Ascending aorta (tissue), 2 donors: ENCODE results near the gene TSPAN4. TPM values are rescaled to one million over a fixed set of nuclear protein-coding genes. Genes with fewer than 3 reads are reported as not detected.

Experiments used
- DNase-seq, 2 donors: peaks; one replicate each; pipeline ENCODE4 v3.0.0-alpha.2; 2019; ENCODE audit warnings: low spot score in 2 of 2
- H3K27ac ChIP-seq, 2 donors: fragments of 200-600 bp; sonication (generic); one replicate each; pipeline ENCODE4 v1.5.1; 2016 to 2017; ENCODE audit warnings: mild to moderate bottlenecking in 1 of 2
- H3K27me3 ChIP-seq: fragments of 200-600 bp; sonication (generic); one replicate; pipeline ENCODE4 v1.5.1; 2017
- H3K36me3 ChIP-seq, 2 donors: fragments of 200-600 bp; sonication (generic); one replicate each; pipeline ENCODE4 v1.5.1; 2016
- H3K4me1 ChIP-seq, 2 donors: fragments of 200-600 bp; sonication (generic); one replicate each; pipeline ENCODE4 v1.5.1; 2016 to 2017; ENCODE audit warnings: mild to moderate bottlenecking in 1 of 2
- H3K4me3 ChIP-seq, 2 donors: fragments of 200-600 bp; sonication (generic); one replicate each; pipeline ENCODE4 v1.5.1; 2016 to 2017; ENCODE audit warnings: mild to moderate bottlenecking in 1 of 2
- H3K9me3 ChIP-seq, 2 donors: fragments of 200-600 bp; sonication (generic); one replicate each; pipeline ENCODE4 v1.5.1; 2016
- CTCF ChIP-seq, 3 experiments: fragments of 200-600 bp in 2 of 3; fragments of 450-650 bp in 1 of 3; sonication (generic) in 2 of 3; IDR thresholded peaks; one replicate each; pipeline ENCODE4 v1.5.1; 2016 to 2019; ENCODE audit warnings: antibody characterized with exemption in 3 of 3, mild to moderate bottlenecking in 1 of 3, moderate library complexity in 1 of 3
- intact Hi-C: fragments of 100-400 bp; cut with DNase I; formaldehyde crosslinking; loops from one replicate; pipeline ENCODE4 v1.15.1; 2023
- total RNA-seq: library from RNA; depleted of rRNA; stranded (reverse); fragments of >200 nt; gene quantifications from one replicate; pipeline ENCODE4 v1.1.0, GENCODE V29; 2016

Gene TSPAN4
- total RNA-seq, 1 donor from 2014 or later: 252 TPM

DNA sequence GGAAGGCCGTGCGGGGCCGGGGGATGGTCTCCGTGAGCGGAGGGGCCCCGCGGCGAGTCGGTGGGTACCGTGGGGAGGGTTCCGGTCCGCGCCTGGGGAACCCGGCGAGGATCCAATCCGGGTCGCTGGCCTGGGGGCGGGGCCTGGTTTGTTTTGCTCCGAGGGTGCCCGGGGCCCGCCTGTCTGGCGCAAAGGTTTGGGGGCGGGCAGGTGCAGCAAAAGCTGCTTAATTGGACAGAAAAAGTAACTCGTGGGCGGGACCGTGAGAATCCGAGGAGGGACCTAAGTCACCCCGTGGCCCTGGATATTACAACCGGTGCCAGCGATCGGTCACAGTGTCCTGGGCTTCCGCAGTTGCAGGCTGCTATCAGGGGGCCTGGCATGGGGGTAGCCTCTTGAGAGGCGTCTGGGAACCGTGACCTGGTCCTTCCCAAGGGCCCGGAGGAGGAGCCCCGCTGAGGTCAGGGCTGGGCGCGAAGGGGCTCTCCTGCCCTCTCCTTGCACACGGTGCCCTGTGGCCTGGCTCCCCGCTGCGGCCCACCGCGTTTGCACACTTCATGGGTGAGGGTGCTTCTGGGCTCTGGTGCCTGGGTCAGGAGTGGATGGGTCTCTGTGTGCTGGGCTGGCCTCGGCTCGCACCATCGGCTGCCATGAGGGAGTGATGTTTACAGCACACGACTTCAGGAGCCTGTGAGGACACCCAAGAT is 22.6 kb upstream of the TSPAN4 start:
- TF ChIP-seq CTCF (IDR thresholded peaks at IDR 0.05): no peak
- H3K27ac ChIP-seq: peak overlapping the region; percentile 98 to 99
- intact Hi-C loops: loop anchor here (1.0 kb wide), 3 partner anchors 11 to 15 kb away; partner anchors contain the start of genes CD151, PIDD1 and RPLP2

DNA sequence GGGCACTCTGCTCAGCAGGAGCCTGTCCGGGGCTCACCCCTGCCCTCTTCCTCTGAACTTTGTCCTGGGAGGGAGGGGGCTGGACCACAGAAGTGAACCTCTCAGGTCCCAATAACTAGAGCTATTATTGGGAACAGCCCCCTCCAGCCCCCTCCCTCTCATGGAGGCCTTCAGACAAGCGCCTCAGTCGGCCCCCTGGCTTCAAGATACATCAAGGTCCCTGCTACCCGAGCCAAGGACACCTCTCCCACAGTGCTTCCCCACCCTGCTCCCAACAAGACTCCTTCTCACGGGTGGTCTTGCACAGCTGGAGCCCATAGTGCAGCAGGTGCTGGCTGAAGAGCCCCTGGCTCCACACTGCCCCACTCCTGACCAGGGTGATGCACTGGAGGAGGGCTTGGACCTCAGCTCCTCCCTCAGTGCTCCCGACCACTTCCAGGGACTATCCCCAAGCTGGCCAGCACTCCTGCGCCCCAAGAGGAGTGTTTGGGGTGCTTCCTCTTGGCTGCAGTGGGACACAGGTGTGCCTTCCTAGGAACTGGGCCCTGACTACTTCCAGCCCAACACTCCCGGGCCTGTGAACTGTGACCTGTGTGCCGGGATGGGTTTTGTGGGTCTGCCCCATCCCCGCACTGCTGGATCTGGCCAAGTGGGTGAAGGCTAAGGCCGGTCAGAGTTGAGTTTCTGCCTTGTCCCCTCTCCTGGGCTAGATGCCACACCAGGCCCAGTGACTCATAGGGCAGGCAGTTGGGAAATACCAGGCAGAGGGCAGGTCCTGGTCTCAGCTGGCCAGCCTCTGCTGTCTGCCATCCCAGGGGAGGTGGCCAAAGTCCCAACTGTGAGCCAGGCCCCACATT is 21.8 kb upstream of the TSPAN4 start:
- H3K9me3 ChIP-seq: no peaks in the 10 kb centered on the region
- H3K27ac ChIP-seq: peak overlapping the region; percentile 98 to 99
- no peak for TF ChIP-seq CTCF (IDR thresholded peaks at IDR 0.05)
- peaks cover 36 to 42% of the 10 kb centered on the region in 2 donors for H3K36me3 ChIP-seq
- peak overlapping the region; percentile 80 to 91 for H3K4me3 ChIP-seq
- intact Hi-C loops: no loop called here
- H3K4me1 ChIP-seq: peaks cover 16 to 24% of the 10 kb centered on the region in 2 donors
- peak; percentile 80 to 95 for DNase-seq
- H3K27me3 ChIP-seq: no peaks in the 10 kb centered on the region

More for the DNA sequence above, 22.6 kb upstream of the TSPAN4 start:
- no peaks in the 10 kb centered on the region for H3K9me3 ChIP-seq
- no peaks in the 10 kb centered on the region for H3K27me3 ChIP-seq
- peaks cover 16 to 24% of the 10 kb centered on the region in 2 donors for H3K4me1 ChIP-seq
- DNase-seq: peak; percentile 80 to 96
- peak overlapping the region; percentile 80 to 91 for H3K4me3 ChIP-seq
- H3K36me3 ChIP-seq: peaks cover 28 to 34% of the 10 kb centered on the region in 2 donors

GRCh38 chr11:821512-822371 is 20.9 kb upstream of the TSPAN4 start:
- Histone ChIP-seq H3K9me3 (no peaks in the 10 kb centered on the region), H3K27ac (peak overlapping the region; percentile 66 to 98), H3K4me1 (peaks cover 16 to 26% of the 10 kb centered on the region in 2 donors), H3K27me3 (no peaks in the 10 kb centered on the region), H3K4me3 (peak overlapping the region; percentile 18 to 80), H3K36me3 (peaks cover 36 to 45% of the 10 kb centered on the region in 2 donors)
- no peak for DNase-seq
- intact Hi-C loops: no loop called here
- TF ChIP-seq CTCF (IDR thresholded peaks at IDR 0.05): no peak

- H3K9me3 ChIP-seq: no peaks in the 10 kb centered on the region
- peaks cover 16 to 33% of the 10 kb centered on the region in 2 donors for H3K4me1 ChIP-seq
- no peak overlapping the region for H3K27ac ChIP-seq
- no peak for TF ChIP-seq CTCF (IDR thresholded peaks at IDR 0.05)
- H3K4me3 ChIP-seq: no peak overlapping the region
- DNase-seq: no peak
- peaks cover 36 to 45% of the 10 kb centered on the region in 2 donors for H3K36me3 ChIP-seq
- no peaks in the 10 kb centered on the region for H3K27me3 ChIP-seq
- intact Hi-C loops: no loop called here
Observed at GRCh38 chr11:823441-824291, 19.0 kb upstream of the TSPAN4 start.
